GM18505 (cell line): ENCODE measurements around the gene THSD4.

Source experiments
- ATAC-seq: cut with Tn5 transposase; IDR thresholded peaks from one replicate; pipeline ENCODE4 v1.9.1; 2021; ENCODE audit not compliant: unreplicated experiment
- POLR2A ChIP-seq: IDR thresholded peaks from 4 replicates; pipeline ENCODE4 v1.6.1; 2011; ENCODE audit warnings: borderline replicate concordance; ENCODE audit not compliant: insufficient read depth, insufficient read length; ENCODE audit errors: extremely low read depth

THSD4 gene

GRCh38 chr15:71114887-71115566 is at the start of gene THSD4:
Gene THSD4 (plus strand): TSS chr15:71115471.
- no peak for TF ChIP-seq POLR2A
- ATAC-seq = peak; percentile 67

- ATAC-seq = no peak
- no peak for TF ChIP-seq POLR2A
Measured at GRCh38 chr15:71066983-71067382, 48.3 kb upstream of the THSD4 start.

- TF ChIP-seq POLR2A = no peak
- no peak for ATAC-seq
Measured at GRCh38 chr15:71069693-71070092, 45.6 kb upstream of the THSD4 start.

- ATAC-seq = no peak
- no peak for TF ChIP-seq POLR2A
Measured at GRCh38 chr15:71071529-71071928, 43.7 kb upstream of the THSD4 start.

- no peak for TF ChIP-seq POLR2A
- ATAC-seq = no peak
Measured at GRCh38 chr15:71072423-71072822, 42.8 kb upstream of the THSD4 start.

GRCh38 chr15:71078506-71079207 is 36.6 kb upstream of the THSD4 start:
- no peak for TF ChIP-seq POLR2A
- ATAC-seq = no peak

GRCh38 chr15:71079208-71080044 is 35.8 kb upstream of the THSD4 start:
- ATAC-seq = no peak
- TF ChIP-seq POLR2A = no peak

- ATAC-seq = no peak
- no peak for TF ChIP-seq POLR2A
Measured at GRCh38 chr15:71080166-71080565, 35.1 kb upstream of the THSD4 start.

GRCh38 chr15:71080705-71081104 is 34.6 kb upstream of the THSD4 start:
- no peak for TF ChIP-seq POLR2A
- no peak for ATAC-seq

- TF ChIP-seq POLR2A = no peak
- no peak for ATAC-seq
Measured at GRCh38 chr15:71082803-71083202, 32.5 kb upstream of the THSD4 start.

GRCh38 chr15:71083349-71083748 is 31.9 kb upstream of the THSD4 start:
- TF ChIP-seq POLR2A = no peak
- no peak for ATAC-seq

GRCh38 chr15:71084264-71084663 is 31.0 kb upstream of the THSD4 start:
- no peak for TF ChIP-seq POLR2A

GRCh38 chr15:71085809-71086208 is 29.5 kb upstream of the THSD4 start:
- TF ChIP-seq POLR2A = no peak
- ATAC-seq = no peak

More at GRCh38 chr15:71084264-71084663, 31.0 kb upstream of the THSD4 start:
- ATAC-seq = no peak
